ENCODE data around the gene ALDOC.

Gene ALDOC

DNA sequence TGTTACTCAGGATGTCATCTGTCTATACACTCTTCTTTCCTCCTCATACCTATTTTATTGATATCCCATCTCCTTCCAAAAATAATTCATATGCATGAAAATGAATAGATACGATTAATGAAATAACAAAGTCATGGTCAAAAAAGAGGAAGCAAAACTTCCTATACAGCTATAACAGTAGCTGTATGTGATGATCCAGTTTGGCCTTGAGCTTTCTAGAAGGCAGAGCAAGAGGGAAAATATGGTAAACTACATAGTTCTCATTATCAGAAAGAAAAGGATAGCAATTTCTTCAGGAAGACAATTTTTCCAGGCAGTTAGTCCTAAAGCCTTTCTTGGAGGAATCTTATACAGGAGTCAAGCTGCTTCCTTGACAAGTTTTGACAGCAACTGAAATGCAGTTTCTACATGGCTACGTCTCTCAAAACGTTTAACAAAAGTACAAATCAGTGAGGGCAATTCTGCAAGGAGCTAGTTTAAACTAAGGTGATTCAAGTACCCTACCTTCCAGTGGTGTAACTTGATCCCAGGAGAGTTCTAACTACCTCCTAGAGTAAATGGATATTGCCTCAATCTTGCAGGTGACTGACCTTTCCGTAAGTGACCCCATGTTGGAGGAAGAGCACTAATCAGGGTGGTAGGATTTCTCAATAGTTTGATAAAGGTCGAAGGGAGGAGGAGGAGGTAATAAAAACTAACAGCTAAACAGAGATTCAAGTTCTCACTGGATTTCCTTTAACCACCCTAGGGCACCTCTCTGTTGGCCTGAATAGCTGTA is 21.1 kb upstream of the ALDOC start:
- Histone ChIP-seq H3K4me2 (ENCODE audit: low read length, poor library complexity, severe bottlenecking) (peak overlapping the region; percentile 99), H3K27me3 (ENCODE audit: control insufficient read depth in 1 of 2, insufficient read depth in 1 of 2, low read length in 2 of 2) (no peaks in the 10 kb centered on the region), H2BK15ac (ENCODE audit: low read depth, poor library complexity, severe bottlenecking) (no peak overlapping the region), H3K4me1 (ENCODE audit: control insufficient read depth, insufficient read depth, low read depth, low read length) (peaks cover 10% of the 10 kb centered on the region), H2AFZ (ENCODE audit: low read depth, low read length) (no peak overlapping the region), H2AK5ac (ENCODE audit: low read length, severe bottlenecking) (no peak overlapping the region), H3K18ac (ENCODE audit: low read depth in 1 of 2, low read length in 2 of 2) (no peak overlapping the region), H3K9ac (ENCODE audit: low read length) (peak overlapping the region; percentile 97), H2BK120ac (ENCODE audit: low read depth, low read length) (no peak overlapping the region), H4K91ac (ENCODE audit: low read length) (no peak overlapping the region), H3K23ac (ENCODE audit: low read length in 2 of 2) (no peak overlapping the region), H3K9me3 (ENCODE audit: control insufficient read depth, low read length) (no peaks in the 10 kb centered on the region), H3K4me3 (ENCODE audit: insufficient read depth in 1 of 2, low read depth in 1 of 2, low read length in 2 of 2) (peak overlapping the region in 1 of 2 experiments; percentile 95), H3K27ac (ENCODE audit: low read length, poor library complexity, severe bottlenecking) (no peak overlapping the region), H2BK5ac (ENCODE audit: low read depth, low read length, poor library complexity, severe bottlenecking) (no peak overlapping the region), H3K36me3 (ENCODE audit: control insufficient read depth in 1 of 2, insufficient read depth in 2 of 2, low read depth in 1 of 2, low read length in 2 of 2) (peaks cover 0 to 7% of the 10 kb centered on the region in 2 experiments), H4K8ac (ENCODE audit: low read length) (no peak overlapping the region), H3K4ac (ENCODE audit: low read depth in 1 of 2, low read length in 2 of 2) (no peak overlapping the region), H2BK12ac (ENCODE audit: low read length in 2 of 2) (no peak overlapping the region), H3K79me1 (replicated peaks; ENCODE audit: low read length, poor library complexity, severe bottlenecking) (peaks cover 6% of the 10 kb centered on the region), H3K14ac (ENCODE audit: low read length in 2 of 2) (no peak overlapping the region)
- no CpG with 5 or more reads among the region's 5 CpGs for WGBS
- DNase-seq: no peak

DNA sequence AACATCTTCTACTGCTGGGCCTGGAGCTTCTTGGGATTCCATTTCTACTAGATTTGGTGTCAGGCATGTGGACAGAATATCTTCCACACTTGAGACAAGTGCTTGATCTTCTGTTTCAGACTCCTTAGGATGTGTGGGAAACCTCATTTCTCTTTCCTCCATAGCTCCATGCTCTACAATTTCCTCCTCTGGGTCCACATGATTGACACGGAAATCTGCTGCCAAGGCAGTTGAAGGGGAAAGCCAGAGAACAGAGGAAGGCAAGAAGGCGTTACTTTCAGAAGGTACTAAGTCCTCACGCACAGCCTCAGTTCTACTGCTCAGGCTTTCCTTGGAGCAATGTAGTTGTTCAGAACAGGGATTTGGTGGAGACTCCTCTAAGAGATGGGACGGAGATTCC is 15.6 kb upstream of the ALDOC start:
- peaks cover 22% of the 10 kb centered on the region for H3K79me1 ChIP-seq (replicated peaks; ENCODE audit: low read length, poor library complexity, severe bottlenecking)
- no peak overlapping the region for H3K23ac ChIP-seq (ENCODE audit: low read length in 2 of 2)
- no peak overlapping the region for H4K8ac ChIP-seq (ENCODE audit: low read length)
- no peak overlapping the region for H3K4ac ChIP-seq (ENCODE audit: low read depth in 1 of 2, low read length in 2 of 2)
- H2AFZ ChIP-seq (ENCODE audit: low read depth, low read length): no peak overlapping the region
- WGBS: 98% methylated on average over 4 of the region's 4 CpGs
- DNase-seq: no peak
- peaks cover 1% of the 10 kb centered on the region for H3K4me1 ChIP-seq (ENCODE audit: control insufficient read depth, insufficient read depth, low read depth, low read length)
- no peaks in the 10 kb centered on the region for H3K9me3 ChIP-seq (ENCODE audit: control insufficient read depth, low read length)
- H3K27ac ChIP-seq (ENCODE audit: low read length, poor library complexity, severe bottlenecking): no peak overlapping the region
- H2BK12ac ChIP-seq (ENCODE audit: low read length in 2 of 2): no peak overlapping the region
- no peak overlapping the region for H2BK120ac ChIP-seq (ENCODE audit: low read depth, low read length)
- H3K36me3 ChIP-seq (ENCODE audit: control insufficient read depth in 1 of 2, insufficient read depth in 2 of 2, low read depth in 1 of 2, low read length in 2 of 2): peaks cover 19 to 32% of the 10 kb centered on the region in 2 experiments
- no peak overlapping the region for H3K4me3 ChIP-seq (ENCODE audit: insufficient read depth in 1 of 2, low read depth in 1 of 2, low read length in 2 of 2)
- no peak overlapping the region for H2BK15ac ChIP-seq (ENCODE audit: low read depth, poor library complexity, severe bottlenecking)
- H3K9ac ChIP-seq (ENCODE audit: low read length): no peak overlapping the region
- H3K18ac ChIP-seq (ENCODE audit: low read depth in 1 of 2, low read length in 2 of 2): no peak overlapping the region
- H2BK5ac ChIP-seq (ENCODE audit: low read depth, low read length, poor library complexity, severe bottlenecking): no peak overlapping the region
- no peak overlapping the region for H2AK5ac ChIP-seq (ENCODE audit: low read length, severe bottlenecking)
- no peaks in the 10 kb centered on the region for H3K27me3 ChIP-seq (ENCODE audit: control insufficient read depth in 1 of 2, insufficient read depth in 1 of 2, low read length in 2 of 2)
- no peak overlapping the region for H3K4me2 ChIP-seq (ENCODE audit: low read length, poor library complexity, severe bottlenecking)
- no peak overlapping the region for H4K91ac ChIP-seq (ENCODE audit: low read length)
- no peak overlapping the region for H3K14ac ChIP-seq (ENCODE audit: low read length in 2 of 2)

DNA sequence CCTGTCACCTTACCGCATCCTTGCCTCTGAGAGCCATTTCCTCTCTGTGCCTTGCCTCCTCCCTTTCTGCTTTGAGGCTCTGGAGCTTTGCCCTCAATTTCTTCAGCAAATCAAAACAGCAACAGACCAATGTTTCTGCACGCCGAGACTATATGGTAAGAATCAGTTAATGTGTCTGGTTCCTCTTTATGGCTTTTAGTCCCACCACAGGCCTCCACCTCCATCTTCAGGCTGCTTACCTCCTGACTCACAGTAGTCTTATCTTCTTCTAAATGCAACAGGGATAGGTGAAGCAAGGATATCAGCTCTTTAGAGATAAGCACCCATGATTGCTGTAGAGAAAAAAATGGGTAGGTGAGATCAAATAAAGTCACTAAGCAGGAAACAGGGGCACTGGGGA is 9.2 kb upstream of the ALDOC start:
- Histone ChIP-seq H4K8ac (ENCODE audit: low read length) (no peak overlapping the region), H3K4me2 (ENCODE audit: low read length, poor library complexity, severe bottlenecking) (no peak overlapping the region), H3K18ac (ENCODE audit: low read depth in 1 of 2, low read length in 2 of 2) (no peak overlapping the region), H3K36me3 (ENCODE audit: control insufficient read depth in 1 of 2, insufficient read depth in 2 of 2, low read depth in 1 of 2, low read length in 2 of 2) (peaks cover 28 to 56% of the 10 kb centered on the region in 2 experiments), H3K9ac (ENCODE audit: low read length) (no peak overlapping the region), H3K14ac (ENCODE audit: low read length in 2 of 2) (no peak overlapping the region), H4K91ac (ENCODE audit: low read length) (no peak overlapping the region), H3K79me1 (replicated peaks; ENCODE audit: low read length, poor library complexity, severe bottlenecking) (peaks cover 11% of the 10 kb centered on the region), H3K27ac (ENCODE audit: low read length, poor library complexity, severe bottlenecking) (no peak overlapping the region), H2AFZ (ENCODE audit: low read depth, low read length) (no peak overlapping the region), H3K4me3 (ENCODE audit: insufficient read depth in 1 of 2, low read depth in 1 of 2, low read length in 2 of 2) (no peak overlapping the region), H2BK5ac (ENCODE audit: low read depth, low read length, poor library complexity, severe bottlenecking) (no peak overlapping the region), H2AK5ac (ENCODE audit: low read length, severe bottlenecking) (no peak overlapping the region), H3K9me3 (ENCODE audit: control insufficient read depth, low read length) (no peaks in the 10 kb centered on the region), H3K27me3 (ENCODE audit: control insufficient read depth in 1 of 2, insufficient read depth in 1 of 2, low read length in 2 of 2) (no peaks in the 10 kb centered on the region), H2BK15ac (ENCODE audit: low read depth, poor library complexity, severe bottlenecking) (no peak overlapping the region), H3K23ac (ENCODE audit: low read length in 2 of 2) (no peak overlapping the region), H3K4ac (ENCODE audit: low read depth in 1 of 2, low read length in 2 of 2) (no peak overlapping the region), H3K4me1 (ENCODE audit: control insufficient read depth, insufficient read depth, low read depth, low read length) (peaks cover 1% of the 10 kb centered on the region), H2BK12ac (ENCODE audit: low read length in 2 of 2) (no peak overlapping the region), H2BK120ac (ENCODE audit: low read depth, low read length) (no peak overlapping the region)
- no peak for DNase-seq
- 93% methylated on average over 3 of the region's 3 CpGs for WGBS

GRCh38 chr17:28584434-28584833 is 7.7 kb upstream of the ALDOC start:
- Histone ChIP-seq H3K9me3 (ENCODE audit: control insufficient read depth, low read length) (no peaks in the 10 kb centered on the region), H3K9ac (ENCODE audit: low read length) (no peak overlapping the region), H4K8ac (ENCODE audit: low read length) (no peak overlapping the region), H3K18ac (ENCODE audit: low read depth in 1 of 2, low read length in 2 of 2) (no peak overlapping the region), H3K27me3 (ENCODE audit: control insufficient read depth in 1 of 2, insufficient read depth in 1 of 2, low read length in 2 of 2) (no peaks in the 10 kb centered on the region), H2AK5ac (ENCODE audit: low read length, severe bottlenecking) (no peak overlapping the region), H2BK15ac (ENCODE audit: low read depth, poor library complexity, severe bottlenecking) (no peak overlapping the region), H4K91ac (ENCODE audit: low read length) (no peak overlapping the region), H2BK5ac (ENCODE audit: low read depth, low read length, poor library complexity, severe bottlenecking) (no peak overlapping the region), H3K14ac (ENCODE audit: low read length in 2 of 2) (no peak overlapping the region), H3K4ac (ENCODE audit: low read depth in 1 of 2, low read length in 2 of 2) (no peak overlapping the region), H3K27ac (ENCODE audit: low read length, poor library complexity, severe bottlenecking) (no peak overlapping the region), H3K79me1 (replicated peaks; ENCODE audit: low read length, poor library complexity, severe bottlenecking) (peaks cover 6% of the 10 kb centered on the region), H2BK120ac (ENCODE audit: low read depth, low read length) (no peak overlapping the region), H2BK12ac (ENCODE audit: low read length in 2 of 2) (no peak overlapping the region), H2AFZ (ENCODE audit: low read depth, low read length) (no peak overlapping the region), H3K4me3 (ENCODE audit: insufficient read depth in 1 of 2, low read depth in 1 of 2, low read length in 2 of 2) (no peak overlapping the region), H3K23ac (ENCODE audit: low read length in 2 of 2) (no peak overlapping the region), H3K4me2 (ENCODE audit: low read length, poor library complexity, severe bottlenecking) (no peak overlapping the region), H3K36me3 (ENCODE audit: control insufficient read depth in 1 of 2, insufficient read depth in 2 of 2, low read depth in 1 of 2, low read length in 2 of 2) (peaks cover 29 to 65% of the 10 kb centered on the region in 2 experiments), H3K4me1 (ENCODE audit: control insufficient read depth, insufficient read depth, low read depth, low read length) (peaks cover 1% of the 10 kb centered on the region)
- no peak for DNase-seq
- 100% methylated on average over 3 of the region's 3 CpGs for WGBS
